SIG-M5 treated with dmso at 0.1 percent for 504 hours (cell line): ENCODE data around the gene DPYSL4.

Source experiments
- DNase-seq: peaks from one replicate; lab custom pipeline; 2025; ENCODE audit not compliant: unreplicated experiment; lab: John Stamatoyannopoulos, UW

The DPYSL4 gene

GRCh38 chr10:132193907-132194552, 7.3 kb downstream of the DPYSL4 start:
- no peak for DNase-seq

DNA sequence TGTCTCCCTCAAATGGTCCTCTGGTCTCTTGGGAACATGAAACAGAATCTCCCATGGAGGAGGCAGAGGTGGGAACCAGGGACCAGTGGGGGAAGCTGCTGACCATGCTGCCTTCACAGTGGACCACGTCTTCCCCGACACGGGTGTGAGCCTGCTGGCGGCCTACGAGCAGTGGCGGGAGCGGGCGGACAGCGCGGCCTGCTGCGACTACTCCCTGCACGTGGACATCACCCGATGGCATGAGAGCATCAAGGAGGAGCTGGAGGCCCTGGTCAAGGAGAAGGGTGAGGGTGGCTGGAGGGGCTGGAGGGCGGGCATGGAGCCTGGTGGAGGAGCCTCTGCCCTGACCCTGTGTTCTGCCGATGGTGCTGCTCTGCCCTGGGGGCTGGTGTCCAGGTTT, 8.0 kb downstream of the DPYSL4 start:
- no peak for DNase-seq

GRCh38 chr10:132195366-132196075, 8.8 kb downstream of the DPYSL4 start:
- DNase-seq = no peak

GRCh38 chr10:132196178-132197113, 9.7 kb downstream of the DPYSL4 start:
- no peak for DNase-seq

DNA sequence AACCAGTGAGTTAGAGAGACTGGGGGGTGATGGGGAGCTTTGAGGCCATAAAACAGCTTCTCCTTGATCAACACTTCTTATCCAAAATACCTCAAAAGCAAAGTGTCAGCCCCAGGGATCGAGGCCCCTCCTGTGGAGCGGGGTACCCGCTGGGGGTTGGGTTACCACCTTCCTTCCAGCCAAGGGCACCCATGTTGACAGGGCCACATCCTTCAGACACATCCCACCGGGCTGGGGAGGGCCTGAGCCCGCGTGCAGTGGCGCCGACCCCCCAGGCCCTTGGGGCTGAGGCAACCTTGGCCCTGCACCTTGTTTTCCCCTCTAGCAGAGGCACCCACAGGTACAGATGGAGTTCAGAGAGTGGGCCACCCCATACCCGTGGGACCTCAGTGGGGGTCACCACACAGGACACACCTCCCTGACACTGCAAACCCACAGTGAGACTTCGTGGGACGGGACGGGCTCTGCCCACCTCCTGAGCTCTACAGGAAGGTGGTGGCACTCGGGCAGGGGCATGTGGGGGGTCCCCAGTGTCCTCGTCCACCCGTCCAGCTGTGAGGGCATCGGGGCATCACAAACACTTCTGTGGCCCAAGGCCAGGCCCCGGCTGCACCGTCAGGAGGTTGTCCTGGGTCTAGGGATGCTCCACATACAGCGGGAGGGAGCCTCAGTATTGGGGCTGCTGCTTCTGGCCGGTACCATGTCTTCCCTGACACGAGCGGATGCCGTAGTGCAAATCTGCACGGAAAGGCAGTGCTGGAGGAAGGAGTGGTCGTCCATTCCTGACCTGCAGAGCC, 10.7 kb downstream of the DPYSL4 start:
- DNase-seq = no peak

DNA sequence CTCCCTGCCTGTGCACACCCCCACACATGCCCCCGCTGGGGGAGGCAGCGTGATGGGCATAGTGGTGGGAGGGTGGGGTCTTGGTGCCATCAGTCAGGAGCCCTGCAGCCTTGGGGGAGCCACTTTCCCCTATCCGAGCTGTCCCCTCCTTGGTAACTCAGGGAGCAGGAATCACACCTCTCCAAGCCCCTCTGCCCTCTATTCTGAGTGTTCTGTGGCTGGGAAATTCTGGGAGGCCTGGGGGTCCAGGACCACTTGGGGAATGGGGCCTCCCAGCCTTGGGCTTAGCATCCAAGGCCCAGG, 11.3 kb downstream of the DPYSL4 start:
- DNase-seq = no peak

- no peak for DNase-seq
These were observed 11.8 kb downstream of the DPYSL4 start for GRCh38 chr10:132198381-132199181.

GRCh38 chr10:132199268-132199853, 12.6 kb downstream of the DPYSL4 start:
- DNase-seq = no peak

- DNase-seq = no peak
These were observed 13.1 kb downstream of the DPYSL4 start for GRCh38 chr10:132199854-132200311.

- DNase-seq = no peak
These were observed 13.8 kb downstream of the DPYSL4 start for GRCh38 chr10:132200344-132201110.

- no peak for DNase-seq
These were observed 14.6 kb downstream of the DPYSL4 start for GRCh38 chr10:132201111-132201969.

- no peak for DNase-seq
These were observed 15.6 kb downstream of the DPYSL4 start for GRCh38 chr10:132202070-132202970.

- DNase-seq = no peak
These were observed 16.7 kb downstream of the DPYSL4 start for GRCh38 chr10:132203256-132204077.

GRCh38 chr10:132204078-132204780, 17.5 kb downstream of the DPYSL4 start:
- no peak for DNase-seq

GRCh38 chr10:132204781-132205473, 18.2 kb downstream of the DPYSL4 start:
- no peak for DNase-seq
